IPS-18c (cell line): Measurements from ENCODE around the gene BTN1A1.
"Not testable (repeated sequence)": the region's sequence is repeated elsewhere in the genome, so short reads cannot be mapped to it uniquely, and the experiment has no call there.

Experiments used
- H3K4me3 ChIP-seq: 2 replicates; pipeline ENCODE4 v1.7.0; 2013; ENCODE audit warnings: low read depth, mild to moderate bottlenecking, low read length, moderate library complexity; ENCODE audit not compliant: insufficient read depth
- H3K9me3 ChIP-seq: one replicate; pipeline ENCODE4 v1.6.1; 2013; ENCODE audit warnings: mild to moderate bottlenecking, low read length, moderate library complexity; ENCODE audit not compliant: control insufficient read depth, insufficient read depth

The BTN1A1 gene

GRCh38 chr6:26494117-26494516, 6.0 kb upstream of the BTN1A1 start:
- no peaks in the 10 kb centered on the region for H3K9me3 ChIP-seq
- no peak overlapping the region for H3K4me3 ChIP-seq

- Histone ChIP-seq H3K4me3 (no peak overlapping the region), H3K9me3 (no peaks in the 10 kb centered on the region)
Observed at GRCh38 chr6:26495281-26495680, 4.8 kb upstream of the BTN1A1 start.

- Histone ChIP-seq H3K4me3 (no peak overlapping the region), H3K9me3 (peaks cover 5% of the 10 kb centered on the region)
Observed at GRCh38 chr6:26497610-26498009, 2.5 kb upstream of the BTN1A1 start.

GRCh38 chr6:26501482-26501986, 1.4 kb downstream of the BTN1A1 start:
- peaks cover 5% of the 10 kb centered on the region for H3K9me3 ChIP-seq
- peak overlapping the region; percentile 60 for H3K4me3 ChIP-seq

GRCh38 chr6:26502165-26502564, 2.1 kb downstream of the BTN1A1 start:
- Histone ChIP-seq H3K4me3 (peak overlapping the region; percentile 60), H3K9me3 (peaks cover 5% of the 10 kb centered on the region)

- peaks cover 5% of the 10 kb centered on the region for H3K9me3 ChIP-seq
- no peak overlapping the region for H3K4me3 ChIP-seq
Observed at GRCh38 chr6:26502626-26503025, 2.5 kb downstream of the BTN1A1 start.

- H3K9me3 ChIP-seq: no peaks in the 10 kb centered on the region
- no peak overlapping the region for H3K4me3 ChIP-seq
Observed at GRCh38 chr6:26507658-26508057, 7.6 kb downstream of the BTN1A1 start.

- H3K9me3 ChIP-seq, H3K4me3 ChIP-seq: not testable (repeated sequence)
Observed at GRCh38 chr6:26511033-26511432, 10.9 kb downstream of the BTN1A1 start.

- H3K9me3 ChIP-seq: no peaks in the 10 kb centered on the region
- H3K4me3 ChIP-seq: no peak overlapping the region
Observed at GRCh38 chr6:26514984-26515383, 14.9 kb downstream of the BTN1A1 start.

GRCh38 chr6:26516481-26517427, 16.7 kb downstream of the BTN1A1 start:
- no peak overlapping the region for H3K4me3 ChIP-seq
- no peaks in the 10 kb centered on the region for H3K9me3 ChIP-seq

GRCh38 chr6:26519359-26519758, 19.3 kb downstream of the BTN1A1 start:
- Histone ChIP-seq H3K9me3 (no peaks in the 10 kb centered on the region), H3K4me3 (no peak overlapping the region)

GRCh38 chr6:26520237-26520849, 20.2 kb downstream of the BTN1A1 start:
- H3K4me3 ChIP-seq: peak overlapping the region; percentile 38
- no peaks in the 10 kb centered on the region for H3K9me3 ChIP-seq

GRCh38 chr6:26520850-26521599, 20.9 kb downstream of the BTN1A1 start:
- Histone ChIP-seq H3K4me3 (peak overlapping the region; percentile 65), H3K9me3 (no peaks in the 10 kb centered on the region)

- H3K9me3 ChIP-seq: no peaks in the 10 kb centered on the region
- peak overlapping the region; percentile 65 for H3K4me3 ChIP-seq
Observed at GRCh38 chr6:26521600-26522391, 21.7 kb downstream of the BTN1A1 start.

- not testable (repeated sequence) for H3K9me3 ChIP-seq
- H3K4me3 ChIP-seq: peak overlapping the region; percentile 65
Observed at GRCh38 chr6:26522486-26523228, 22.6 kb downstream of the BTN1A1 start.

- H3K4me3 ChIP-seq, H3K9me3 ChIP-seq: not testable (repeated sequence)
Observed at GRCh38 chr6:26524314-26524713, 24.2 kb downstream of the BTN1A1 start.
